Thoracic aorta (tissue), 2 donors: ENCODE results near the gene KCNT2. TPM values are rescaled to one million over a fixed set of nuclear protein-coding genes. Genes with fewer than 3 reads are reported as not detected.

Experiments used
- ATAC-seq: fragments of 150-250 bp; one replicate; pipeline ENCODE4 v1.8.0; 2017; ENCODE audit warnings: low read depth; ENCODE audit not compliant: insufficient number of reproducible peaks, low FRiP score
- DNase-seq: peaks from one replicate; pipeline ENCODE4 v3.0.0-alpha.2; 2020; ENCODE audit warnings: low spot score
- H3K27ac ChIP-seq, 2 donors: fragments of 200-600 bp; sonication (generic); 1 replicate in 1 of 2; 2 replicates in 1 of 2; pipeline ENCODE4 v1.5.1; 2016; ENCODE audit warnings: mild to moderate bottlenecking in 2 of 2, moderate library complexity in 2 of 2
- H3K27me3 ChIP-seq: fragments of 200-600 bp; sonication (generic); replicated peaks from 2 replicates; pipeline ENCODE4 v1.6.0; 2016; ENCODE audit warnings: mild to moderate bottlenecking; ENCODE audit not compliant: insufficient read depth
- H3K36me3 ChIP-seq: fragments of 200-600 bp; sonication (generic); one replicate; pipeline ENCODE4 v1.5.1; 2016
- H3K4me1 ChIP-seq, 2 donors: fragments of 200-600 bp; sonication (generic); 1 replicate in 1 of 2; 2 replicates in 1 of 2; pipeline versions ENCODE4 v1.5.1 to v1.6.0; 2016; ENCODE audit warnings: low read depth in 2 of 2, mild to moderate bottlenecking in 1 of 2; ENCODE audit not compliant: control insufficient read depth in 1 of 2
- H3K4me3 ChIP-seq: fragments of 200-600 bp; sonication (generic); 2 replicates; pipeline ENCODE4 v1.5.1; 2016; ENCODE audit warnings: mild to moderate bottlenecking
- H3K9me3 ChIP-seq: fragments of 200-600 bp; sonication (generic); 2 replicates; pipeline ENCODE4 v1.5.1; 2016
- CTCF ChIP-seq: fragments of 200-600 bp; sonication (generic); IDR thresholded peaks from one replicate; pipeline ENCODE4 v1.5.1; 2019; ENCODE audit warnings: antibody characterized with exemption
- total RNA-seq, 2 donors: library from RNA; depleted of rRNA; stranded (reverse); fragments of >200 nt; gene quantifications; one replicate each; pipeline versions ENCODE4 v1.1.0 to v1.2.3, GENCODE V29; 2016

The KCNT2 gene
- total RNA-seq, 2 donors from 2014 or later = 15.6 to 23.6 TPM

- Histone ChIP-seq H3K27ac (no peak overlapping the region), H3K4me1 (no peaks in the 10 kb centered on the region), H3K27me3 (no peaks in the 10 kb centered on the region), H3K9me3 (no peaks in the 10 kb centered on the region), H3K36me3 (no peaks in the 10 kb centered on the region), H3K4me3 (no peak overlapping the region)
- DNase-seq (no peak), ATAC-seq (no peak)
- TF ChIP-seq CTCF = no peak
Measured at GRCh38 chr1:196502437-196502836, 105.8 kb downstream of the KCNT2 start.

- Histone ChIP-seq H3K27ac (no peak overlapping the region), H3K9me3 (no peaks in the 10 kb centered on the region), H3K27me3 (no peaks in the 10 kb centered on the region), H3K4me1 (no peaks in the 10 kb centered on the region), H3K36me3 (no peaks in the 10 kb centered on the region), H3K4me3 (no peak overlapping the region)
- ATAC-seq (no peak), DNase-seq (no peak)
- no peak for TF ChIP-seq CTCF
Measured at GRCh38 chr1:196501760-196502428, 106.3 kb downstream of the KCNT2 start.

DNA sequence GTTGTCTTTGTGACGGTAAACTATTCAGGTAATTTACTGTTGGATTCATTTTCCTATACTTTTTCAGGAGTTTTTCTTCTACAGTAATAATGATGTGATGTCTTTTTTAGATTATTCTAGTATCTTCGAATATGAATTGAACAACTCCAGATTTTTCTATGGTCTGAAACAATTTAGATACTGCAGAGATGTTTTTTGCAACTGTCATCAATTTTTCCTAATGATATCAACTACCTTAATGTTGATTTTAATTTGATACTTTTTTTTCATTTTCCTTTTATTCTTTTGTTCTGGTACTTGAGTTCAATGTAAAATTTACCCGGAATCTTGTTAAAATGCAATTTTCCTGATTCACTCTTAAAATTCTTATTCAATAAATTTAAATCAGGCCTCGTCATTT, 110.4 kb downstream of the KCNT2 start:
- Histone ChIP-seq H3K9me3 (no peaks in the 10 kb centered on the region), H3K4me3 (no peak overlapping the region), H3K36me3 (no peaks in the 10 kb centered on the region), H3K4me1 (no peaks in the 10 kb centered on the region), H3K27me3 (no peaks in the 10 kb centered on the region), H3K27ac (no peak overlapping the region)
- no peak for ATAC-seq
- no peak for TF ChIP-seq CTCF
- DNase-seq = no peak

- no peak for TF ChIP-seq CTCF
- Histone ChIP-seq H3K27me3 (no peaks in the 10 kb centered on the region), H3K36me3 (no peaks in the 10 kb centered on the region), H3K9me3 (no peaks in the 10 kb centered on the region), H3K4me1 (no peaks in the 10 kb centered on the region), H3K4me3 (no peak overlapping the region), H3K27ac (no peak overlapping the region)
- no peak for DNase-seq
- ATAC-seq = no peak
Measured at GRCh38 chr1:196494766-196495165, 113.5 kb downstream of the KCNT2 start.

GRCh38 chr1:196493881-196494280, 114.4 kb downstream of the KCNT2 start:
- Histone ChIP-seq H3K4me3 (no peak overlapping the region), H3K27ac (no peak overlapping the region), H3K36me3 (no peaks in the 10 kb centered on the region), H3K9me3 (no peaks in the 10 kb centered on the region), H3K4me1 (no peaks in the 10 kb centered on the region), H3K27me3 (no peaks in the 10 kb centered on the region)
- TF ChIP-seq CTCF = no peak
- DNase-seq (no peak), ATAC-seq (no peak)
